Activated T-cell treated with anti-CD3 and anti-CD28 coated beads, Interleukin-2, amount 50 U/mL, for 24 hours (primary cell): ENCODE data around the gene ABL1.

Source experiments
- DNase-seq: peaks from one replicate; pipeline ENCODE4 v3.0.0-alpha.2; 2020
- H3K27ac Mint-ChIP-seq: 2 replicates; pipeline ENCODE4 v1.8.0; 2020; ENCODE audit warnings: mild to moderate bottlenecking, mixed read lengths
- H3K27me3 Mint-ChIP-seq: 2 replicates; pipeline ENCODE4 v1.8.0; 2020; ENCODE audit warnings: mixed read lengths
- H3K36me3 Mint-ChIP-seq: 2 replicates; pipeline ENCODE4 v1.8.0; 2020; ENCODE audit warnings: low read depth, mixed read lengths
- H3K4me1 Mint-ChIP-seq: 2 replicates; pipeline ENCODE4 v1.8.0; 2020; ENCODE audit warnings: low read depth, mixed read lengths
- H3K4me3 Mint-ChIP-seq: 2 replicates; pipeline ENCODE4 v1.8.0; 2020; ENCODE audit warnings: mild to moderate bottlenecking, moderate library complexity, mixed read lengths
- H3K9me3 Mint-ChIP-seq: 2 replicates; pipeline ENCODE4 v1.8.0; 2020; ENCODE audit warnings: mixed read lengths

ABL1 gene

DNA sequence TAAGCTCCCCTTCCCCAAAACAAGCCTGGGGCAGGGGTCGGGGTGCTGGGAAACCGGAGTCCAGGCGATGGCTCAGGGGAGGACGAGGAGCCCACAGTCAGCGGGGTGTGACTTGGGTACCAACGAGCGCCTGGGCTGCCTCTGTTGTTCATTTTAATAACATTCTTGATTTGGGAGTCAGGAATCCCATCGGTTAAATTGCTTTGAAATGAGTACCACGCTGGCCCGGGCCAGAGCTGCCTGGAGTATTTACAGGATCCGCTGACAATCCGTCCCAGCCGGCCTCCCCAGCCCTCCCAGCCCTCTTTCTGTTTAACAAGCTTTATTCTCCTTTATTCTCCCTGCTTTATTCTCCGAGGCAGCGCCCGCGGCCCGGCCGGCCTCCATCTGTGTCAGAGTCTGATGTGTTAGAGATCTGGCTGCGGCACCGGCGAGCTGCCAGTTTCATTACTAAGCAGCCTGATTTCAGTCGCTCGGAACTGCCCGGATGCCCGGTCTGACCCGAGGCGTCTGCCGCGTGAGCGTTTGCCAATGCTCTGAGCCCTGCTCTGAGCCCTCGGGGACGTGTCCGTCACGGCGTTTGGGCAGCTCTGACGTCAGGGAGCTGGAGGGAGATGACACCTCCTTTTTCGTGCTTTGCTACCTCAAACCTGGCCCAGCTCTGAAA lies 78.0 kb downstream of the ABL1 start:
- H3K9me3 Mint-ChIP-seq, result no peaks in the 10 kb centered on the region
- no peak for DNase-seq
- H3K27me3 Mint-ChIP-seq, result no peaks in the 10 kb centered on the region
- no peaks in the 10 kb centered on the region for H3K4me1 Mint-ChIP-seq
- no peak overlapping the region for H3K4me3 Mint-ChIP-seq
- H3K27ac Mint-ChIP-seq, result no peak overlapping the region
- no peaks in the 10 kb centered on the region for H3K36me3 Mint-ChIP-seq

DNA sequence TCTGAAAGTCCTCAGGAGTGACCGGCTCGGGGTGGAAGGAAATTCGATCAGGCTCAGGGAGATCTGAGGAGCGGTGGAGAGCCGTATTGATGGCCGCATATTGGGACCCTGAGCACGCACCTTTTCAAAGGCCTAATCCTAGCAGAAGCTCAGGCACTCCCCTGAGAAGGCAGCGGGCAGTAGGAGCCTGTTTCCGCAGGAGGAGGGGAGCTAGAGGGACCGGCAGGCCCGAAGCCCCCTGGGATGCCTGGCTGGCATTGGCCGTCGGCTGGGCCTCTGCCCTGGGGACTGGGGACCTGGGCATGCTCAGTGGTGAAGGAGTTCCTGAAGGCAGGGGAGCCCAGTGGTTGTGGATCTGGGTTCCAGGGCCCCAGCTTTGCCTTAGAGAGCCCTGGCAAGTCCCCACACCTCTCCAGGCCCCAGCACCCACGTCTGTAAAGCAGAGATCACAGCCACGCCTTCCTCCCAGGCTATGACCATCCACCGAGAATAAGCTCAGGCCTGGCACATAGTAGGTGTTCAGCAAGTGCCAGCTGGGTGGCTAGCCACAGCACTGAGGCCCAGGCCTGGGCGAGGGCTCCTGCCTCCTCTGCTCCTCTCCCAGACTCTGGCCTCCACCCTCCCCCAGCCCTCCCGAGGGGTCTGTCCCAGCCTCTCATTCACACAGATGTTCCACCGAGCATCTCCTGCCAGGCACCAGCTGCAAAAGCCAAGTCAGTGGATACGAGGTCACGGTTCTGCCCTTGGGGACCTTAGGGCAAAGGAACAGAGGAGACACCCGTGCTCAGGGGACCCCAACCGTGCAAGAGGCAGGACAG lies 78.8 kb downstream of the ABL1 start:
- DNase-seq, result no peak
- H3K27ac Mint-ChIP-seq, result no peak overlapping the region
- H3K4me3 Mint-ChIP-seq, result no peak overlapping the region
- H3K27me3 Mint-ChIP-seq, result no peaks in the 10 kb centered on the region
- no peaks in the 10 kb centered on the region for H3K9me3 Mint-ChIP-seq
- H3K36me3 Mint-ChIP-seq, result no peaks in the 10 kb centered on the region
- H3K4me1 Mint-ChIP-seq, result no peaks in the 10 kb centered on the region

DNA sequence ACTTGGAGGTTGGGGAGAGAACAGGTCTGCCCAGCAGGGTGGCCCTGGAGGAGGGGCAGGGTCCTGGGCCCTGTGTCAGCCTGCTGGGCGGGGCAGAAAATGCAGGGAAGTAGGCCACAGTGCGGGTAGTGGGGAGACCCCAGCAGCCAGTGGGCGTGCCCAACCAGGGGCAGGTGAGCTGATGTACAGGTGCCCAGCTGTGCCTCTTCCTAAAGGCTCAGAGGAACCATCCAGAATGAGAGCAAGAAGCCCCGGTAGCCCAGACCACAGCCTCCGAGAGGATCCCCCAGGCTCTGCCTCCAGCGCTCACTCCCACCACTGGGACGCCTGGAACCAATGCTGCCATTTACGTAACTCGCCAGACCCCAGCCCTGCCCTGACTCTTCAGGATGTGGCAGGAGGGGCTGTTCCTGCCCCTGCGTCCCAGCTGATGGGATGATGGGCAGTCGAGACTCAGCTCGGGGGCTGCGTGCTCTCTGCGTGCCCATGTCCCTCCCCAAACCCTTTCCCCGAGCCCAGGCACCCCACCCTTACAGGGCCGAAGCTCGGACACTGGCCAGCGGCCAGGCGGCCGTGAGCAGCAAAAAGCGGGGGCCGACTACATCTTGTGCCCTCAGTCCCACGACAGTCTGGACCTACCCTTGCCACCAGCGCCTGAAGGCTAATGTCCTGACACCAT lies 79.5 kb downstream of the ABL1 start:
- no peak overlapping the region for H3K27ac Mint-ChIP-seq
- H3K4me3 Mint-ChIP-seq, result no peak overlapping the region
- no peaks in the 10 kb centered on the region for H3K27me3 Mint-ChIP-seq
- DNase-seq, result no peak
- no peaks in the 10 kb centered on the region for H3K9me3 Mint-ChIP-seq
- H3K36me3 Mint-ChIP-seq, result no peaks in the 10 kb centered on the region
- H3K4me1 Mint-ChIP-seq, result no peaks in the 10 kb centered on the region

DNA sequence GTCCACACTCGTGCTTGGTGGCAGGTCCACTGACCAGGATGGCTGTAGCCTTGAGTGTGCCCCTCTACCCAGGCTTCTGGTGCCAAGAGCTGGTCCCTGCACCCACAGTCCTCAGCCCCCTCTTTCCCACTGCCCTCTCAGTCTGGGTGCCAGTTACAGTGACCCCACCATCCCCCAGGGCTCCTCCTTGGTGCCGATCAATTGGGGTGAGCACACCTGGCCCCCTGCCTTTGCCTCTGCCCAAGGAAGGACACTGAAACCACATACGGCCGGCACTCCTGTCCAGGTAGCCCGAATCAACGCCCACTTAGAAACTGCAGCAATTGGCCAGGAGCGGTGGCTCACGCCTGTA lies 80.0 kb downstream of the ABL1 start:
- Mint-ChIP-seq H3K4me3 (no peak overlapping the region), H3K36me3 (no peaks in the 10 kb centered on the region), H3K27ac (no peak overlapping the region), H3K27me3 (no peaks in the 10 kb centered on the region), H3K4me1 (no peaks in the 10 kb centered on the region), H3K9me3 (no peaks in the 10 kb centered on the region)
- DNase-seq, result no peak

DNA sequence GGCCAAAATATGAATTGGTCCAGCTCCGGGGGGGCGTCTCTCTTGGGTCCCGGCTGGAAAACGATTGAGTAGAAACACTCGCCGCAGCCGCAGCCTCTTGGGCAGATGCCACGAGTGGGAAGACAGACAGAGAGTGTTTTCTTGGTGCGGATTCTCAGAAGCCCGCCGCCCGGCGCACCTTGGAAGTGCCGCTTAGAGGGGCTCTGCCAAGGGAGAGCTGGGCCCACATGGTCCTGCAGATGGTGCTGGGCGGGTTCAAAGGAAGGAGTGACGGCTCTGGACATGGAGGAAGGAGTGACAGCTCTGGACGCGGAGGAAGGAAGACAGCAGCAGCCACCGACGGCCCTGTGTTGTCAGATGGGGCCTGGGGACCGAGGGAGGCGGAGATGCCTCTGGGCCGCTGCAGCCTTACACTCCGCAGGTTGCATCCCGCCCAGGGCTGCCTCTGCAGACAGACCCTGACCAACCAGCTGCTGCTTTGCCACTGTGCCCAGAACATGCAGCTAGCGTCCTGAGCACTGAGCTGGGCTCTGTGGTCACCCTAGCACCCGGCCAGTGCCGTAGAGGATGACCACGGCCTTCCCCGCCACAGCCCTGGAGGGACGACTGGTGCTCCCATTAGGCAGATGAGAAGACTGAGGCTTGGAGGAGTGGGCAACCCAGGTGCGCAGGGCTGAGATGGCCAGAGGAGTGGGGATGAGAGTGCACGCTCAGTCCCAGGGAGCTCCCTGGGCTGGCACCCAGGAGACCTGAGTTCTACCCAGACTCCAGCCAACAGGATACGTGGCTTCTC lies 82.3 kb downstream of the ABL1 start:
- no peak overlapping the region for H3K27ac Mint-ChIP-seq
- no peaks in the 10 kb centered on the region for H3K9me3 Mint-ChIP-seq
- no peak for DNase-seq
- no peaks in the 10 kb centered on the region for H3K27me3 Mint-ChIP-seq
- no peak overlapping the region for H3K4me3 Mint-ChIP-seq
- H3K36me3 Mint-ChIP-seq, result no peaks in the 10 kb centered on the region
- no peaks in the 10 kb centered on the region for H3K4me1 Mint-ChIP-seq

DNA sequence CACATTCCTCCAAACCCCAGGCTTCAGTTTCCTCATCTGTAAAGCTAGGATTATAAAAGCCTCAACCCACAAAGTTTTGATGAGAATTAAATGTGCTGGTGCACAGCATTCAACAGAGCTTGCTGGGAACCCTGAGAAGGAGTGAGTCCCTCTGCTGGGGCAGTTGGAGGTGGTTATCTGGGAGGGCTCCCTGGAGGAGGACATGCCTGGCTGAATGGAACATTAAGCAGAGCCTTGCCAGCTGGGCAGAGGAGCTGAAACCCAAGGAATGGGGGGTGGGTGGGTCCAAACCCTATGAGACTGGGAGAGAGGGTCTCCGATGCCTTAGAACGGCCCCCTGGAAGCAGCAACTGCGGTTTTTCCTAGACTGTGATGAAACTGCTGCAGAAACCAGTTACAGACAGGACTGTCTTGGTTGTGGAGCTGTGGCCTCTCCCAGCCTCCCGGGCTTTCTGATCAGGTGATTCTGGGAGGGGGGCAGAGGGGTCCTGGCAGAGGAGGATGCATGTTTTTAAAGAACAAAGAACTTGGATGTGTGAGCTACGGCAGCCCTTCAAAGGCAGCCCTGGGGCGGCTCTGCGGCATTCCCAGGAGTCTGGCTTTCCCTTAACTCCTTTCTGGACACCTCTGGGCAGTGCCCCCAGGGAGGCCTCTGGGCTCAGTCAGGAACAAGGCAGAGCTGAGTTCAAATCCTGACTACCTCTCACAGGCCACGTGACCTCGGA lies 83.2 kb downstream of the ABL1 start:
- no peak overlapping the region for H3K27ac Mint-ChIP-seq
- no peaks in the 10 kb centered on the region for H3K4me1 Mint-ChIP-seq
- no peak overlapping the region for H3K4me3 Mint-ChIP-seq
- H3K9me3 Mint-ChIP-seq, result no peaks in the 10 kb centered on the region
- no peaks in the 10 kb centered on the region for H3K36me3 Mint-ChIP-seq
- no peak for DNase-seq
- H3K27me3 Mint-ChIP-seq, result peaks cover 8% of the 10 kb centered on the region

DNA sequence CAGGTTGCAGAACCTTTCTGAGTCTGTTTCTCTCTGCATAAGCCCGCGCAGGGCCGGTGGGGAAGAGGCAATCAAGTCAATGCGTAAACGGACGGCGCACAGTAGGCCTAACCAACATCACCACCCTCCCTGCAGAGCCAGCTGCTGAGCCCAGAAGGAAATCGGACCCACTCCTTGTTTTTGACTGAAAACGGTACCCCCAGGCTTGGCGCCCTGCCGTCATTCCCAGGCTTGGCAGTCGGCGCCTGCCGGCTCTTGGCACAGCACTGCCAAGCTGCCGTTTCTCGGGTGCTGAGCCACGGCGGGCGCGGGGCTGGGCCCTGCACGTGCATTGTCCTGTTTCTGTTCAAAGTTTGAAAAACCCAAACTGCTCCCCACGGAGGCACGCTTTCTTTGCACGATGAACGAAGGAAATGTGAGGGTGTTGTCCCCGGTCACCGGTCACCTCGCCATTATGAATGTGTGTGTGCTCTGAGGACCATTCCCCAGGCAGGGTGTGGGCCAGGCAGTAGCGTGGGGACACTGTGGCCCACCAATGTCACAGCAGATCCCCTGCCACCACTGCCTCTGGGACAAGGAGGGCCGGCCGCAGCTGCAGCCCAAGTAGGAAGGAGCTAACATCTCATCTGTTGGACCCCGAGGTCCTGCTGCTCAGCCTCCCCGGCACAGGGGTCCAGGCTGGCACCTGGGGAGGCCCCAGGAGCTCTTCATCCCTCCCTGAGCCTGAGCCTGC lies 83.9 kb downstream of the ABL1 start:
- Mint-ChIP-seq H3K27ac (no peak overlapping the region), H3K4me1 (no peaks in the 10 kb centered on the region), H3K27me3 (peaks cover 8% of the 10 kb centered on the region), H3K36me3 (no peaks in the 10 kb centered on the region), H3K4me3 (no peak overlapping the region), H3K9me3 (no peaks in the 10 kb centered on the region)
- DNase-seq, result no peak

DNA sequence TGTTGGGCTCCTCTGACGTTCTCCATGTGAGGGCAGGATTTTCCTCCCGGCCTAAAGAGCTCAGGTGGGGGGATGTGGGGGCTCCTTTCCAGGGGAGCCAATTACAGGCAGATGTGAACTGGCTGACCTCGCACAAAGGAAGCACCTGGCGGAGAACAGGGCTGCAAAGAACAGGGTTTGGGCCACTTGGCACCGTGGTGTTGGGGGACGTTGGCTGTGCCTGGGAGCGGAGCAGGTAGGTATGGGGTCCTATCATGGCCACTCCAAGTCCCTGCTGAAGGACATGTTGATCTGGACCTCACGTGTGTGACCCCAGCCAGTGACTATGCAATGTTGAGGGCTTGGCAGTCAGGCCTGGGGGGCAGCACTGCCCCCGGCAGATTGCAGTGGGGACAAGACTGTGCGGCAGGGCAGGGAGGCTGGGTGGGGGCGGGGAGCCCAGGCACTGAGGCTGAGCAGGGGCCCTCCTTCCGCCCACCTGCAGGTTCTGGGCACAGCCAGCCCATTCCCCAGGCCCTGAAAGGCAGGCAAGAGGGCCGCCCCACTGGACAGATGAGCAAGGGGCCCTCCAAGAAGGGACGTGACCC lies 84.6 kb downstream of the ABL1 start:
- no peak overlapping the region for H3K4me3 Mint-ChIP-seq
- no peak overlapping the region for H3K27ac Mint-ChIP-seq
- no peaks in the 10 kb centered on the region for H3K36me3 Mint-ChIP-seq
- peaks cover 8% of the 10 kb centered on the region for H3K27me3 Mint-ChIP-seq
- H3K9me3 Mint-ChIP-seq, result no peaks in the 10 kb centered on the region
- no peak for DNase-seq
- no peaks in the 10 kb centered on the region for H3K4me1 Mint-ChIP-seq

DNA sequence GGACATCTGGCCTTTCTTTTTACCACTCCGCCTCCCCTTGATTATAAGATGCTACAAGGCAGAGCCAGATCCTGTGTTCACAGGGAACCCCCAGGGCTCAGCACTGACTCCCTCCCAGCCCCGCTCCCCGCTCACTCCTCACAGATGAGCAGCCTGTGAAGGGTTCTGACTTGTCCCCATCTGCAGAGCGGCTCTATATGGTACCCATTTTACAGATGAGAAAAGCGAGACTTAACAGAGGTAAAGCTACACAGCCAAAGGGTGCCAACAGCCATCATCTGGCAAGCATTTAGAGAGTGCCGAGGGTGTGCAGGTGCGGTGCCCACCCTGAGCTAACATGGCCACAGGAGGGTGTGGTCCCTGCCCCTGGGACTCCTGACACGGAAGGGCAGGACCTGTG lies 85.2 kb downstream of the ABL1 start:
- Mint-ChIP-seq H3K36me3 (no peaks in the 10 kb centered on the region), H3K4me1 (no peaks in the 10 kb centered on the region), H3K9me3 (no peaks in the 10 kb centered on the region), H3K27me3 (peaks cover 8% of the 10 kb centered on the region), H3K27ac (no peak overlapping the region), H3K4me3 (no peak overlapping the region)
- no peak for DNase-seq

DNA sequence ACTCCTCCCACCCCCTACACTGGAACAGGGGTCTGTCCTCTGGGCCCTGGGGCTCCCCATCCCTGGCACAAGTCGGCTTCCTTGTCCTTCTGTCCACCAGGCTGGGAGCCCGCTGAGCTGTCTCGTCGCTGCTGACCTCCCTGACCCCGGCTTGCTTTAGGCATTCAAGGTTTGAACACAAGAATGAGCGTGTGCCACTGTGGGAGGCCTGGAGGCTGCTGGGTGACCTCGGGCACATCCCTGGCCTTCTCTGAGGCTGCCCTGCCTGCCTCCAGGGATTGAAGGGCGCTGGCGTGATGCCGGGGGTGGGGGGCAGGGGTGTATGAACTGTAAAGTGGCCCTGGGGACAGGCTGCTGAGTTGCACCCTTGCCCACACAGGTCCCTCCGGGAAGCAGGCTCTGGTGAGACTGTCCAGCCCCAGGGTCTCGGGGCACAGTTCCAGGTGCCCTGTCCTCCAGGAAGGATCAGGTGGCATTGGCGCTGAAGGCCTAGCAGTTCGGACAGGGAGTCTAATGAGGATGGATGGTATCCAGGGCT lies 85.8 kb downstream of the ABL1 start:
- H3K4me3 Mint-ChIP-seq, result no peak overlapping the region
- H3K36me3 Mint-ChIP-seq, result no peaks in the 10 kb centered on the region
- H3K27ac Mint-ChIP-seq, result no peak overlapping the region
- H3K9me3 Mint-ChIP-seq, result no peaks in the 10 kb centered on the region
- peaks cover 8% of the 10 kb centered on the region for H3K27me3 Mint-ChIP-seq
- DNase-seq, result no peak
- H3K4me1 Mint-ChIP-seq, result no peaks in the 10 kb centered on the region

DNA sequence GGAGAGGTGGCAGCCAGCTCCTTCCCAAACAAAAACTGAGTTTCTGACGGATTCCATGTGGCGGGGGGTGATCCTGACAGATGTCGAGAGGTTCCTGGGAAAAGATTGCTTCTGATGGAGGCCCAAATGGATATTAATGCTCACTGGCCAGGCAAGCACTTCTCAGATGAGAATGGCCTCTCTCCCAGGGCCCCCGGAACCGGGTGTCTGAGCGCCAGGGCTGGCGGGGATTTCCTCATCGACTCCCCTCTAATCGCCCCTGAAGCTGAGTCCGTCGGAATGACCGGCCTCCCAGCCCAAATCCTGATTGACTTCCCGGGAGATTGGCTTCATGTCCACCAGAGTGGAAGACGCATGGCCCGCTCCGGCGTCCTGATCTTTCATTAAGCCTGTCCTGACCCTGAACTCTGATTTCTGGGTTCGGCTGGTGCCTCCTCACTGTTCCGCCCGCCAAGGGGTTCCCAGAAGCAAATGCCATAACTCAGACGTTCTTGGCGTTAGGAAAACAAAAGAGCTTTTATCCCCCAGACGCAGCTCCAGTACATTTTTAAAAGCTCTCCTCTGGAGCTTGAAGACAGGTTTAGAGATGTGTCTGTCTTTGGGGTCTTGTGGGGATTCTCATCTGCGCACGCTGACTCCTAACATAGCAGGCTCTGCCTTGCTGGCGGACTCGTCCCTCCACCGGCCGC lies 86.4 kb downstream of the ABL1 start:
- no peaks in the 10 kb centered on the region for H3K4me1 Mint-ChIP-seq
- H3K36me3 Mint-ChIP-seq, result no peaks in the 10 kb centered on the region
- no peak overlapping the region for H3K27ac Mint-ChIP-seq
- peaks cover 8% of the 10 kb centered on the region for H3K27me3 Mint-ChIP-seq
- no peaks in the 10 kb centered on the region for H3K9me3 Mint-ChIP-seq
- no peak for DNase-seq
- H3K4me3 Mint-ChIP-seq, result no peak overlapping the region

DNA sequence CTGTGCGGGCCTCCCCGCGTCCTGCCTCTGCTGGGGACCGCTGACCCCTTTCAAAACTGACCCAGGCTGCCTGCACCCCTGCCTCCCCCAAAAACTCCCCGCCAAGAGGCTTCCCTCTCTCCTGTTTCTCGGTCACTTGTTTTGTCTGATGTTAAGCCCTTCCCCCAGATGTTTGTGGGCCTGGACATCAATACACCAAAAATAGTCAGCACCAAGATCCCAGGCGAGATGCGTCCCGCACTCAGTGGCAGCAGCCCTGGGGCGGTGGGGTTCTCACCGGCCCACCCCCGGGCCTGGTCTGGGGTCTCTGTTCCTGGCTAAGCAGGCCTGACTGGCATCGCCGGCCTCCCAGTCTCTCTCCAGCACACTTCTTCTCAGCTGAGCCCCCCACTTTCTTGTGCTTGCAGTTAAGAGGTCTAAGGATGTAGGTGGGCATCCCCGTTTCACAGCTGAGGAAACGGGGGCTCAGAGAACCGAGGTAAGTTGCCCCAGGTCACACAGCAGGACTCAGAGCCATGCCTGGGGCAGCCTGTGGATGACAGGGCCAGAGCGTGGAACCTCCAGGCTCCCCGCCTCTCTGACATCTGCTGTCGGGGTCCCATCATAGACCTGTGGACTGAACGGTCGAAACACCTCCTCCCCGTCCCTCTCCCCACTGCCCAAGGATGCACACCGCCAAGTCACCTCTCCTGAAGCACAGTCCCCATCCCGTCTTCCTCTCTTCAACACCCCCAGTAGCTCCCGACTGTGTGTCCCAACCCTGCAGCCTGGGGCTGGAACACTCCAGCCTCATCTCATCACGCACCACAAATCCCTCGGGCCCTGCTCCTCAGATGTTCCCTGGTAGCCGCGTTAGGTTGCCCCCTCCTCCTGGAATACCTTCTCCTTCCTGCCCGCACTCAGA lies 87.2 kb downstream of the ABL1 start:
- H3K4me1 Mint-ChIP-seq, result no peaks in the 10 kb centered on the region
- H3K27ac Mint-ChIP-seq, result no peak overlapping the region
- no peaks in the 10 kb centered on the region for H3K36me3 Mint-ChIP-seq

More for the DNA sequence above, 87.2 kb downstream of the ABL1 start:
- no peak overlapping the region for H3K4me3 Mint-ChIP-seq
- H3K9me3 Mint-ChIP-seq, result no peaks in the 10 kb centered on the region
- no peak for DNase-seq
- H3K27me3 Mint-ChIP-seq, result peaks cover 8% of the 10 kb centered on the region
